Common myeloid progenitor, CD34-positive (primary cell): ENCODE measurements around the gene EPS15.

Experiments
- CTCF ChIA-PET: fragments of 350-600 bp; sonication (Branson Sonifier 250); formaldehyde crosslinking; loops from one replicate; lab custom pipeline; 2021; ENCODE audit warnings: antibody characterized with exemption; lab: Charles Lee
- POLR2A ChIA-PET: fragments of 350-600 bp; sonication (Branson Sonifier 250); formaldehyde crosslinking; loops from one replicate; lab custom pipeline; 2021; ENCODE audit warnings: antibody characterized with exemption; lab: Charles Lee
- DNase-seq, 3 donors: peaks; one replicate each; pipeline versions ENCODE4 v3.0.0 to v3.0.0-alpha.2; 2013
- H3K27ac ChIP-seq, 2 experiments: 1 replicate in 1 of 2; 2 replicates in 1 of 2; pipeline ENCODE4 v1.7.0; 2013; ENCODE audit warnings: inconsistent platforms in 2 of 2, low read length in 2 of 2, mild to moderate bottlenecking in 2 of 2, low read depth in 1 of 2, moderate library complexity in 1 of 2; ENCODE audit not compliant: severe bottlenecking in 2 of 2, insufficient read depth in 1 of 2, poor library complexity in 1 of 2
- H3K27me3 ChIP-seq, 5 experiments: replicated peaks in 2 of 5; 1 replicate in 3 of 5; 2 replicates in 2 of 5; pipeline versions ENCODE4 v1.6.1 to v1.7.0; 2013; ENCODE audit warnings: low read length in 4 of 5, mild to moderate bottlenecking in 2 of 5, moderate library complexity in 2 of 5, inconsistent platforms in 1 of 5; ENCODE audit not compliant: insufficient read depth in 5 of 5, control insufficient read depth in 4 of 5
- H3K36me3 ChIP-seq, 4 experiments: 1 replicate in 2 of 4; 2 replicates in 2 of 4; pipeline versions ENCODE4 v1.6.1 to v1.7.0; 2013; ENCODE audit warnings: low read length in 3 of 4, control low read depth in 1 of 4, mild to moderate bottlenecking in 1 of 4; ENCODE audit not compliant: control insufficient read depth in 4 of 4, insufficient read depth in 4 of 4
- H3K4me1 ChIP-seq, 4 experiments: 1 replicate in 3 of 4; 2 replicates in 1 of 4; pipeline versions ENCODE4 v1.6.1 to v1.7.1; 2013; ENCODE audit warnings: low read length in 3 of 4, mild to moderate bottlenecking in 3 of 4, control low read depth in 1 of 4, inconsistent platforms in 1 of 4, moderate library complexity in 1 of 4; ENCODE audit not compliant: control insufficient read depth in 4 of 4, insufficient read depth in 4 of 4; ENCODE audit errors: control extremely low read depth in 1 of 4
- H3K4me3 ChIP-seq, 7 experiments: 1 replicate in 4 of 7; 2 replicates in 3 of 7; pipeline versions ENCODE4 v1.5.1 to v1.7.0; 2013; ENCODE audit warnings: mild to moderate bottlenecking in 7 of 7, low read length in 6 of 7, moderate library complexity in 6 of 7, inconsistent platforms in 2 of 7, low read depth in 2 of 7, control low read depth in 1 of 7; ENCODE audit not compliant: insufficient read depth in 4 of 7, control insufficient read depth in 1 of 7; ENCODE audit errors: extremely low read depth in 1 of 7
- H3K9me3 ChIP-seq, 5 experiments: 1 replicate in 4 of 5; 2 replicates in 1 of 5; pipeline versions ENCODE4 v1.6.1 to v1.7.1; 2013; ENCODE audit warnings: low read length in 4 of 5, mild to moderate bottlenecking in 2 of 5, inconsistent platforms in 1 of 5, low read depth in 1 of 5, moderate library complexity in 1 of 5; ENCODE audit not compliant: control insufficient read depth in 4 of 5, insufficient read depth in 2 of 5; ENCODE audit errors: control extremely low read depth in 1 of 5
- WGBS: methylation state at CpG from one replicate; pipeline ENCODE4 v1.1.5; 2013; ENCODE audit not compliant: insufficient coverage; 5-methylcytosine and 5-hydroxymethylcytosine counted together

Gene EPS15

GRCh38 chr1:51308636-51309035 lies 210.4 kb downstream of the EPS15 start:
- CTCF ChIA-PET: interaction anchor here (1.3 kb wide), 2 partner anchors 12 to 39 kb away, joined by 3 to 4 read pairs; no protein-coding TSS in a partner anchor
- Histone ChIP-seq H3K36me3 (no peaks in the 10 kb centered on the region), H3K27me3 (no peaks in the 10 kb centered on the region), H3K27ac (no peak overlapping the region), H3K9me3 (no peaks in the 10 kb centered on the region), H3K4me3 (no peak overlapping the region), H3K4me1 (peaks cover 0 to 43% (median 38%) of the 10 kb centered on the region in 4 experiments)
- POLR2A ChIA-PET: no interaction called here
- 97% methylated on average over 6 of the region's 6 CpGs for WGBS
- no peak for DNase-seq

GRCh38 chr1:51306950-51307349 lies 212.1 kb downstream of the EPS15 start:
- Histone ChIP-seq H3K27me3 (no peaks in the 10 kb centered on the region), H3K36me3 (no peaks in the 10 kb centered on the region), H3K9me3 (no peaks in the 10 kb centered on the region), H3K4me1 (peaks cover 0 to 45% (median 40%) of the 10 kb centered on the region in 4 experiments), H3K27ac (no peak overlapping the region), H3K4me3 (no peak overlapping the region)
- WGBS: 94% methylated on average over 4 of the region's 5 CpGs
- no peak for DNase-seq
- ChIA-PET POLR2A (interaction anchor here (0.6 kb wide), 1 partner anchor 103 kb away, joined by 3 read pairs; no protein-coding TSS in a partner anchor), CTCF (interaction anchor here (1.2 to 3.2 kb wide), 2 partner anchors 10 to 11 kb away, joined by 6 to 33 read pairs; no protein-coding TSS in a partner anchor)

GRCh38 chr1:51305371-51305823 lies 213.7 kb downstream of the EPS15 start:
- POLR2A ChIA-PET: no interaction called here
- CTCF ChIA-PET: interaction anchor here (0.8 to 3.2 kb wide), 3 partner anchors 9 to 17 kb away, joined by 3 to 33 read pairs (median 4); no protein-coding TSS in a partner anchor
- Histone ChIP-seq H3K4me3 (no peak overlapping the region), H3K36me3 (no peaks in the 10 kb centered on the region), H3K27me3 (no peaks in the 10 kb centered on the region), H3K9me3 (no peaks in the 10 kb centered on the region), H3K4me1 (peaks cover 0 to 48% (median 42%) of the 10 kb centered on the region in 4 experiments), H3K27ac (no peak overlapping the region)
- WGBS: 82% methylated on average over 3 of the region's 4 CpGs
- no peak for DNase-seq

GRCh38 chr1:51304360-51304759 lies 214.7 kb downstream of the EPS15 start:
- no peak for DNase-seq
- POLR2A ChIA-PET: no interaction called here
- no peaks in the 10 kb centered on the region for H3K36me3 ChIP-seq
- H3K27ac ChIP-seq: no peak overlapping the region
- peaks cover 0 to under 1% (median 0%) of the 10 kb centered on the region in 5 experiments for H3K9me3 ChIP-seq
- no CpG with 5 or more reads among the region's 1 CpG for WGBS
- H3K4me3 ChIP-seq: no peak overlapping the region
- peaks cover 0 to 57% (median 51%) of the 10 kb centered on the region in 4 experiments for H3K4me1 ChIP-seq
- no peaks in the 10 kb centered on the region for H3K27me3 ChIP-seq
- CTCF ChIA-PET: interaction anchor here (3.2 kb wide), 1 partner anchor 8 kb away, joined by 33 read pairs; no protein-coding TSS in a partner anchor
